ENCODE measurements around the gene SEPTIN8. TPM values are rescaled to one million over a fixed set of nuclear protein-coding genes. Genes with fewer than 3 reads are reported as not detected.

SEPTIN8 gene
- total RNA-seq, 4 donors from 2014 or later: 31.9 to 44.9 (median 38.3) TPM

DNA sequence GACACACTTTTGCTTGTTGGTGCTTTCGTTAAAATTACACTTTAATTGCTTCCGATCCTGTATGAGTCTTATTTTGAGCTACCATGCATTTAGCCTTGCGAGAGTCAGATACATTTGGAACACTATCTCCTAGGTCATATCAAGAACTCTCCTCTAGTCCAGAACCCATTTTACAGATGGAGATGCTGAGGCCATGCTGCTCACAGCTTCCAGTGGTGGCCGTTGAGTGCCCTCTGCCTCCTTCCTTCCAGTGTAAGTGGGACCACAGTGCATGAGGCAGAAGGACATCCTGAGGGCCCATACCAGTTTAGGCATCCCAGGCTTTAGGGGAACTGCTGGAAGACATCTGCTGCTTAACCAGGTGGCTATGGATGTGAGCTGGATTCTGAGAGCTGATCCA, 22.9 kb downstream of the SEPTIN8 start:
- Histone ChIP-seq H3K27me3 (no peaks in the 10 kb centered on the region), H3K4me3 (no peak overlapping the region), H3K36me3 (peaks cover 0 to 30% (median 6%) of the 10 kb centered on the region in 3 donors), H3K9me3 (no peaks in the 10 kb centered on the region), H3K27ac (no peak overlapping the region), H3K4me1 (peaks cover 0 to 3% (median 0%) of the 10 kb centered on the region in 3 donors)
- TF ChIP-seq, protein P1, sequence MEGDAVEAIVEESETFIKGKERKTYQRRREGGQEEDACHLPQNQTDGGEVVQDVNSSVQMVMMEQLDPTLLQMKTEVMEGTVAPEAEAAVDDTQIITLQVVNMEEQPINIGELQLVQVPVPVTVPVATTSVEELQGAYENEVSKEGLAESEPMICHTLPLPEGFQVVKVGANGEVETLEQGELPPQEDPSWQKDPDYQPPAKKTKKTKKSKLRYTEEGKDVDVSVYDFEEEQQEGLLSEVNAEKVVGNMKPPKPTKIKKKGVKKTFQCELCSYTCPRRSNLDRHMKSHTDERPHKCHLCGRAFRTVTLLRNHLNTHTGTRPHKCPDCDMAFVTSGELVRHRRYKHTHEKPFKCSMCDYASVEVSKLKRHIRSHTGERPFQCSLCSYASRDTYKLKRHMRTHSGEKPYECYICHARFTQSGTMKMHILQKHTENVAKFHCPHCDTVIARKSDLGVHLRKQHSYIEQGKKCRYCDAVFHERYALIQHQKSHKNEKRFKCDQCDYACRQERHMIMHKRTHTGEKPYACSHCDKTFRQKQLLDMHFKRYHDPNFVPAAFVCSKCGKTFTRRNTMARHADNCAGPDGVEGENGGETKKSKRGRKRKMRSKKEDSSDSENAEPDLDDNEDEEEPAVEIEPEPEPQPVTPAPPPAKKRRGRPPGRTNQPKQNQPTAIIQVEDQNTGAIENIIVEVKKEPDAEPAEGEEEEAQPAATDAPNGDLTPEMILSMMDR (IDR thresholded peaks at IDR 0.05): no peak
- no peak for TF ChIP-seq POLR2A (IDR thresholded peaks at IDR 0.05)
- WGBS, 2 donors: 90 to 94% methylated on average over 4 of the region's 4 CpGs
- DNase-seq: no peak
- intact Hi-C loops (cut with DNase I): no loop called here

DNA sequence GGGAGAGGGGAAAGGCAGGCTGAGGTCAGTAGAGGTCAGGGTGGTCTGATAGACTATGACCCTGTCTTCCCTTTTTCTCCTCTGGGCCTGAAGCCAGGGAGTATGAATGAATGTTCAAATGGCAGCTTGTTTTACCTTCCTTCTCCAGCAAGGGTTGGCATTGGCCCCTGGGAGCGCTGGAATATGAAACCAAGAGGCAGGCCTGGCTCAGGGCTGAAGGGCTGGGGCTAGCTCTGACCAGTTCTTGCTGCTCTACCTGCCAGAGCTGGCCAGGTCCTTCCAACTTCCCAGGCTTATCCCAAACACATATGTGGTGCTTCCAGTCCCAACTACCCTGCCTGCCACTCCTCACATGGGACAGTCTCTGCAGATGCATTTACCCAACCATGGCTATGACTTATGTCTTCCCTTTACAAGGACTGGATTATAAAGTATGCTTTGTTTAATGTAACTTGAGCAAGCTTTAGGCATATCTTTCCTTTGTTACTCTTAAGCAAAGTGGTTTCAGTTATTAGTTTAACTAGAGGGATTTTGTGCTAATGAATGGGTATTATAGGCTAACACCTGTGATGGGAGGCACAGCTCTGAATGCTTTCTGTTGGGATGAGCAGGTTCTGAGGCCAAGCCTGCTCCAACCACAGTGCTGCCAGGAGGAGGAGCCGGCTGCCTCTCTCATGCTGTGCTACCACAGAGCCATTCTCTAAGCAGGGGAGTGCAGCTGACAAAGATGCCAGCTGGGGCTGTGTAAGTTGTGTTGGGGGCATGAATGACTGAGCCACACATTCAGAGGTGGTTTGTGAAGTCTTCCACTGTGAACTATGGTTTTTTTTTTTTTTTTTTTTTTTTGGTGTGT, 23.7 kb downstream of the SEPTIN8 start:
- 44 to 48% methylated on average over 1 to 2 of the region's 2 CpGs for WGBS, 2 donors

DNA sequence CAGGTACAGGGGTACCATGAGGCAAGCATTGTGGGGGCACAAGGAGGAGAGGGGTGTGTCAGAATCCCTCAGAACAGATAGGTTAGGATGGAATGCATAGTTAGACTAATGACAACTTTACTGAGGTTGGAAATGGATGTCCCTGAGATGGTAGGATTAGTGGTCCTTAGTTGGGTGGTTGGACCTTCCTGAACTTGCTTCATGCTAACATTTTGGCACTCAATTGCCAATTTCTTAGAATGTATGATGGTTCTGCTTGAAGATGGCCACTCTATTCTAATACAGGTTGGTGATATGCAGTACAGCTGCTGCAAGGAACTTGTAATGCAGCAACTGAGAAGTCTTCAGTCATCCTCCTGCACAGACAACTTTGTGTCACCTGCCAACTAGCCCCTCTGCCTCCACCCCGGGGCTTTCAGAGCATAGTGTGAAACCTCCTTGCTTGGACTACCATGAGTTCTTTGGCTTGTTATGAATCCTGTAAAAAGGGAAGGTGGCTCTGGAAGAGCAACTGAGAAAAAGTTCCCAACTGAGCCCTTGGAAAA, 24.4 kb downstream of the SEPTIN8 start:
- Histone ChIP-seq H3K4me1 (peaks cover 0 to 6% (median under 1%) of the 10 kb centered on the region in 3 donors), H3K36me3 (peaks cover 0 to 16% (median 0%) of the 10 kb centered on the region in 3 donors), H3K4me3 (no peak overlapping the region), H3K27ac (no peak overlapping the region), H3K27me3 (peaks cover 0 to 7% (median 0%) of the 10 kb centered on the region in 4 donors), H3K9me3 (no peaks in the 10 kb centered on the region)
- TF ChIP-seq POLR2A (IDR thresholded peaks at IDR 0.05): no peak
- TF ChIP-seq, protein P1 (IDR thresholded peaks at IDR 0.05): no peak
- intact Hi-C loops (cut with DNase I): no loop called here
- DNase-seq: no peak
- 89 to 100% methylated on average over 1 of the region's 1 CpG for WGBS, 2 donors

More for the DNA sequence above, 23.7 kb downstream of the SEPTIN8 start:
- H3K4me3 ChIP-seq: no peak overlapping the region
- no peaks in the 10 kb centered on the region for H3K27me3 ChIP-seq
- H3K27ac ChIP-seq: no peak overlapping the region
- H3K36me3 ChIP-seq: peaks cover 0 to 23% (median 1%) of the 10 kb centered on the region in 3 donors
- no peak for DNase-seq
- no peaks in the 10 kb centered on the region for H3K4me1 ChIP-seq
- intact Hi-C loops (cut with DNase I): no loop called here
- TF ChIP-seq, protein P1 (IDR thresholded peaks at IDR 0.05): peak in 1 of 6 experiments; percentile 12
- no peak for TF ChIP-seq POLR2A (IDR thresholded peaks at IDR 0.05)
- H3K9me3 ChIP-seq: no peaks in the 10 kb centered on the region

DNA sequence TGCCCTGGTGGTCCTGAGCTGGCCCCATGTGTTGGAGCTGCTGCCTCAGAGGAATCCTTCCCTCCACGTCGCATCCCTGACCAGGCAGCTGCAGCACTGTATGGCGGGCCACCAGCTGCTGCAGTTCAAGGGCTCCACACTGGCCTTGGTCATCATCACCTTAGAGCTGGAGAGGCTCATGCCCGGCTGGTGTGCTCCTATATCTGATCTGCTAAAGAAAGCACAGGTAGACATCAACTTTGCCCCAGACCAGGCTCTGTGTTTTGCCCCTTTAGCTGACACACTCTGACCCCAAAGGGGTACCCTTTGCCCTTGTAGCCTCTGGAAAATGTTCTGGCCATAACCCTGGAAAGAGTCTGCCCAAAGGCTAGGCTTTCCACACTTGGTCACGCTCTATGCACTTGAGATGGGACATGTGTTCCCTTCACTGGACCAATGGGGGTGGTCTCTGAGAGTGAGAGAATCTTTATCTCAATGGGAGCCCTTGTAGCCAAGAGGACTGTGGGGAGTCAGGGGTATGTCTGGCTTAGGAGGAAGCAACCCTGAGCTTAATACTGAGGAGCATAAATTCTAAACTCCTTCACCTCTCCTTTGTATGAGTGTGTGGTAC, 25.0 kb downstream of the SEPTIN8 start:
- H3K9me3 ChIP-seq: no peaks in the 10 kb centered on the region
- 84 to 91% methylated on average over 3 to 4 of the region's 5 CpGs for WGBS, 2 donors
- no peak overlapping the region for H3K27ac ChIP-seq
- no peak overlapping the region for H3K4me3 ChIP-seq
- peaks cover 0 to 10% (median 0%) of the 10 kb centered on the region in 3 donors for H3K36me3 ChIP-seq
- H3K27me3 ChIP-seq: peaks cover 0 to 13% (median 0%) of the 10 kb centered on the region in 4 donors
- no peak for DNase-seq
- intact Hi-C loops (cut with DNase I): no loop called here
- TF ChIP-seq POLR2A (IDR thresholded peaks at IDR 0.05): no peak
- TF ChIP-seq, protein P1 (IDR thresholded peaks at IDR 0.05): no peak
- H3K4me1 ChIP-seq: peaks cover 0 to 12% (median 6%) of the 10 kb centered on the region in 3 donors

DNA sequence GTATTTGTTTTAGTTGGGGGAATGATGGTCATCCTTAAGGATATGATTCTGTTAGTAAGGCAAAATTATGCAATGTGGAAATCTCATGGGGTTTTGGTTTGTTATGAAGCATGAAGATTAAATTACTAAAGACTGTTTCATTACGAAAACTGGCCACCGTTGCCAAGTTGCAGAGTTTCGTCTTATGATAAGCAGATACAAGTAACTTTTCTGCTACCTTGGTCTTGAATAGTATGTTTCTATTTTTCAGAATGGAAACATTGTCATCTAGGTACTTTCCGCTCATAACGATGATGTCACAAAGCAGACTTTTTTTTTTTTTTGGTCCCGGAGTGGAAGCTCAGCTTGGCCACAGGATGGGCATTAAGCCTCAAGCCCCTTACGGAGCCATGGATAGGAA, 25.6 kb downstream of the SEPTIN8 start:
- Histone ChIP-seq H3K4me3 (no peak overlapping the region), H3K9me3 (no peaks in the 10 kb centered on the region), H3K4me1 (peaks cover 0 to 19% (median 9%) of the 10 kb centered on the region in 3 donors), H3K27ac (no peak overlapping the region), H3K27me3 (peaks cover 0 to 19% (median 0%) of the 10 kb centered on the region in 4 donors), H3K36me3 (peaks cover 0 to 4% (median 0%) of the 10 kb centered on the region in 3 donors)
- intact Hi-C loops (cut with DNase I): no loop called here
- TF ChIP-seq, protein P1 (IDR thresholded peaks at IDR 0.05): no peak
- TF ChIP-seq POLR2A (IDR thresholded peaks at IDR 0.05): no peak
- no peak for DNase-seq
- 43 to 45% methylated on average over 7 of the region's 7 CpGs for WGBS, 2 donors
